ENCODE data around the gene ADAMTS6. TPM values are rescaled to one million over a fixed set of nuclear protein-coding genes. Genes with fewer than 3 reads are reported as not detected.

Gene ADAMTS6
- total RNA-seq, 4 donors from 2014 or later: 2.6 to 25.2 (median 12.3) TPM

DNA sequence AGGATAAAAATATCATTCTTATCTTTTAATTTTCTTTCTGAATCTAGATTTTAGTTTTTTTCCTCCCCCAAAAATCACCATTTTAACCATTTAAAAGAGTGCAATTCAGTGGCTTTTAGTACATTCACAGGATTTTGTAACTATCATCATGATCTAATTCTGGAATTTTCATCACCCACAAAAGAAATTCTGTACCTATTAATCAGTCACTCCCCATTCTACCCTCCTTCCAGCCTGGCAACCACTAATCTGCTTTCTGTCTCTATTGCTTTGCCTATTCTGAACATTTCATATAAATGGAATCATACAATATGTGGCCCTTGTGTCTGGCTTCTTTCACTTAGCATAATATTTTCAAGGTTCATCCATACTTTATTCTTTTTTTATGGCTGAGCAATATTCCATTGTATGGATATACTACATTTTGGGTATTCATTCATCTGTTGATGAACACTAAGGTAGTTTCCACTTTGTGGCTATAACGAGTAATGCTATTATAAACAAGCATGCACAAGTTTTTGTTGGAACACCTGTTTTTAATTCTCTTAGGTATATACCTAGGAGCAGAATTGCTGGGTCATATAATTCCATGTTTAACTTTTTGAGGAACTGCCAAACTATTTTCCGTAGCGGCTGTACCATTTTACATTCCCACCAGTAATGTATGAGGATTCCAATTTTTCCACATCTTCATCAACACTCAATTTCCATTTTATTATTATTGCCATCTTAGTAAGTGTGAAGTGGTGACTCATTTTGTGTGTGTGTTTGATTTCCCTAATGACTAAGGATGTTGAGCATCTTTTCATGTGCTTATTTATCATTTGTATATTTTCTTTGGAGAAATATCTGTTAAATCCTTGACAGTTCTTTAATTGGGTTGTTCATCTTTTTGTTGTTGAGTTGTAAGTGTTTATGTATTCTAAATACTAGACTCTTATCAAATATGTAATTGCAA, 372.7 kb downstream of the ADAMTS6 start:
- ATAC-seq: no peak
- H3K27me3 ChIP-seq: no peaks in the 10 kb centered on the region
- WGBS, 2 donors (ENCODE audit: low coverage in 1 of 2): 66 to 96% methylated on average over 3 of the region's 3 CpGs
- H3K4me3 ChIP-seq: no peak overlapping the region
- H3K36me3 ChIP-seq: no peaks in the 10 kb centered on the region
- H3K9me3 ChIP-seq: no peaks in the 10 kb centered on the region
- no peak overlapping the region for H3K27ac ChIP-seq
- no peak for TF ChIP-seq EP300 (IDR thresholded peaks at IDR 0.05)
- TF ChIP-seq, protein P1, sequence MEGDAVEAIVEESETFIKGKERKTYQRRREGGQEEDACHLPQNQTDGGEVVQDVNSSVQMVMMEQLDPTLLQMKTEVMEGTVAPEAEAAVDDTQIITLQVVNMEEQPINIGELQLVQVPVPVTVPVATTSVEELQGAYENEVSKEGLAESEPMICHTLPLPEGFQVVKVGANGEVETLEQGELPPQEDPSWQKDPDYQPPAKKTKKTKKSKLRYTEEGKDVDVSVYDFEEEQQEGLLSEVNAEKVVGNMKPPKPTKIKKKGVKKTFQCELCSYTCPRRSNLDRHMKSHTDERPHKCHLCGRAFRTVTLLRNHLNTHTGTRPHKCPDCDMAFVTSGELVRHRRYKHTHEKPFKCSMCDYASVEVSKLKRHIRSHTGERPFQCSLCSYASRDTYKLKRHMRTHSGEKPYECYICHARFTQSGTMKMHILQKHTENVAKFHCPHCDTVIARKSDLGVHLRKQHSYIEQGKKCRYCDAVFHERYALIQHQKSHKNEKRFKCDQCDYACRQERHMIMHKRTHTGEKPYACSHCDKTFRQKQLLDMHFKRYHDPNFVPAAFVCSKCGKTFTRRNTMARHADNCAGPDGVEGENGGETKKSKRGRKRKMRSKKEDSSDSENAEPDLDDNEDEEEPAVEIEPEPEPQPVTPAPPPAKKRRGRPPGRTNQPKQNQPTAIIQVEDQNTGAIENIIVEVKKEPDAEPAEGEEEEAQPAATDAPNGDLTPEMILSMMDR (IDR thresholded peaks at IDR 0.05): no peak
- no peak for TF ChIP-seq POLR2AphosphoS5 (IDR thresholded peaks at IDR 0.05)
- no peak for TF ChIP-seq POLR2A (IDR thresholded peaks at IDR 0.05)
- peaks cover 0 to 6% (median 0%) of the 10 kb centered on the region in 3 donors for H3K4me1 ChIP-seq

DNA sequence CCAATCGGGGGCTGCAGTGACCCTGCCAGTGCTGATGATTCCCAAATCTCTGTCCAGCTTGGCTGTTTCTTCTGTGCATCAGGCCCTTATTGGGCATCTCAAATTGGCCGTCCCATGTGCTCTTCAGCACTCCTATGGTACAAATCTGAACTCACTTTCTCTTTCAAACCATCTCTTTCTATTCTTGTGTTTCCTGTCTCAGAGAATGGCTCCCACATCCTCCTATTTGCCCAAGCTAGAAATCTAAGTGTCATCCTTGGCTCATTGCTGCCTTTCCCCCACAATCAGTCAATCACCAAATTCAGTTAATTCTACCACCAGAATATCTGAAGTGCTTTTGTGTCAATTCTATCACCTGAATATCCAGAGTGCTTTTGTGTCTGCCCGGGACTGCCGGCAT, 376.4 kb downstream of the ADAMTS6 start:
- 83 to 92% methylated on average over 1 to 4 of the region's 4 CpGs for whole genome bisulfite sequencing, 2 donors (ENCODE audit: low coverage in 1 of 2)
- peaks cover 0 to 30% (median 0%) of the 10 kb centered on the region in 3 donors for H3K4me1 ChIP-seq
- no peak overlapping the region for H3K4me3 ChIP-seq
- ATAC-seq: no peak
- no peaks in the 10 kb centered on the region for H3K36me3 ChIP-seq
- TF ChIP-seq, protein P1 (IDR thresholded peaks at IDR 0.05): no peak
- TF ChIP-seq EP300 (IDR thresholded peaks at IDR 0.05): no peak
- no peak for TF ChIP-seq POLR2A (IDR thresholded peaks at IDR 0.05)
- TF ChIP-seq POLR2AphosphoS5 (IDR thresholded peaks at IDR 0.05): no peak
- H3K9me3 ChIP-seq: no peaks in the 10 kb centered on the region
- H3K27ac ChIP-seq: no peak overlapping the region
- no peaks in the 10 kb centered on the region for H3K27me3 ChIP-seq

DNA sequence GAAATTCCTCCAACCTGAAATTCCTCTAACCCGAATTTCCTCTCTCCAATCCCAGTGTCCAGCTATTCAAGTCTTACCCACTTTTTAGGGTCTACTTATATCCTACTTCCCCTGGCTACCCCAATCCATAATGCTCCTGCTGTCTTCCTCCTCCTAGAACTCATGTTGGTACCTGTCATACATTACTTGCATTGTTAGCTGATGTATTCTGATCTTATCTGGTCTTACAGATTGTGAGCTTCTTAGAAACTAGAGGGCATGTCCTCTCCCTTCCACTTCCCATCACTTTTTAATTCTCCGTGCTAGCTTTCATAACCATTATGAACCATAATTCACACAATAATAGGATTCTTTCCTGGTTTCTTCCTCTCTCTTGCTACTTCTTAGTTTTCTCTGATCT, 376.9 kb downstream of the ADAMTS6 start:
- H3K4me3 ChIP-seq: no peak overlapping the region
- no peak overlapping the region for H3K27ac ChIP-seq
- 67 to 79% methylated on average over 1 to 2 of the region's 2 CpGs for WGBS, 2 donors (ENCODE audit: low coverage in 1 of 2)
- TF ChIP-seq, protein P1 (IDR thresholded peaks at IDR 0.05): no peak
- no peak for TF ChIP-seq POLR2A (IDR thresholded peaks at IDR 0.05)
- no peak for TF ChIP-seq EP300 (IDR thresholded peaks at IDR 0.05)
- no peak for TF ChIP-seq POLR2AphosphoS5 (IDR thresholded peaks at IDR 0.05)
- no peaks in the 10 kb centered on the region for H3K27me3 ChIP-seq
- no peaks in the 10 kb centered on the region for H3K9me3 ChIP-seq
- no peak for ATAC-seq
- H3K4me1 ChIP-seq: peaks cover 0 to 30% (median 0%) of the 10 kb centered on the region in 3 donors
- no peaks in the 10 kb centered on the region for H3K36me3 ChIP-seq

DNA sequence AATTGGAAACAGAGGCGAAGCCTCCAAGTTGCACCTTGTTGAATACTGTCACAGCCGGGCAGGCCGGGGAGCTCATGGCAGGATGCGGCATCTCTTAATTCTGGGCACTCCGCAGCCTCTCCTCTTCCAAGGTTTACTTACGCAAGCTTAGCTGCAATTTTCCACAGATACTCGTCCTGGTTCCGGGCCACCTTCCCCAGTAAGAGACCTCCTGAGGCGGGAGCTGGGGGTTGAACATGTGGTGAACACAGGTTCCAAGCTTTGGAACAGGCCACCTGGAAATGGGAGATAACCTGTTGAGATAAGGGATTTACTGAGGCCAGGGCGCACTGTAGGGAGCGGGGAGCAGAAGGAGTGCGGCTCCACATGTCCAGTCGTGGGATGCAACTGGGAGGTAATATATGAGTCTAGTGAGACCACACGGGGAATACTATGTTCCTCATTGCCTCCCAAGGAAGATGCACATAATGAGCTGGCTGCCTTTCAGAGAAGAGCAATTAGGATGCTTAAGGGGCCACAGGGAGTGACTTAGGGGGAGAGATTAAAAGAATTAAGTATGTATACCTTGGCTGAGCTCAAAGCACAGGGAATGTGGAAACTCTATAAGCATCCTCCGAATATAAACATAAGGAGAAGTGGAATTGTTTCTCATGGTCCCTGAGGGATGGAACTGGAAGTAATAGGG, 377.8 kb downstream of the ADAMTS6 start:
- WGBS, 2 donors (ENCODE audit: low coverage in 1 of 2): 63 to 68% methylated on average over 8 to 14 of the region's 15 CpGs
- Histone ChIP-seq H3K27me3 (no peaks in the 10 kb centered on the region), H3K4me1 (peaks cover 0 to 36% (median 0%) of the 10 kb centered on the region in 3 donors), H3K36me3 (no peaks in the 10 kb centered on the region), H3K27ac (peak overlapping the region; percentile 52 to 90 (median 88)), H3K4me3 (peak overlapping the region in 1 of 2 donors; percentile 68), H3K9me3 (no peaks in the 10 kb centered on the region)
- peak; percentile 28 for ATAC-seq
- TF ChIP-seq, protein P1 (IDR thresholded peaks at IDR 0.05): no peak
- TF ChIP-seq POLR2A (IDR thresholded peaks at IDR 0.05) (no peak), EP300 (IDR thresholded peaks at IDR 0.05) (no peak), POLR2AphosphoS5 (IDR thresholded peaks at IDR 0.05) (no peak)
